K562 (cell line): ENCODE measurements around the gene ABCF3. TPM values are rescaled to one million over a fixed set of nuclear protein-coding genes. Genes with fewer than 3 reads are reported as not detected.
A peak's percentile ranks its signal among the peaks of the same experiment; 100 is the strongest.

Experiments
- ATAC-seq: fragments of 200-7000 bp; cut with Tn5 transposase; 3 replicates; pipeline ENCODE4 v1.9.1; 2020; ENCODE audit warnings: moderate library complexity
- BruUV-seq: library from RNA; stranded (reverse); fragments of 400-500 nt; replicated peaks from 2 replicates; lab custom pipeline; 2021; lab: Mats Ljungman, UMichigan
- CTCF ChIA-PET: fragments of 300-600 bp; formaldehyde crosslinking; extraction: SDS; loops from one replicate; lab custom pipeline; 2021; ENCODE audit warnings: low intra/inter-chr PET ratio; lab: Yijun Ruan, JAX
- POLR2A ChIA-PET: fragments of 300-600, 350-650 bp; sonication (Branson Sonifier 250); formaldehyde crosslinking; extraction: SDS; loops from one replicate; lab custom pipeline; 2021; ENCODE audit warnings: antibody characterized with exemption, inconsistent platforms; lab: Yijun Ruan, JAX
- DNase-seq, 4 experiments: peaks; one replicate each; pipeline versions ENCODE4 v3.0.0 to v3.0.0-alpha.2; 2011 to 2018; ENCODE audit warnings: low spot score in 3 of 4, mixed read lengths in 3 of 4; ENCODE audit errors: extremely low read depth in 1 of 4
- FAIRE-seq: peaks from 2 replicates; lab custom pipeline; 2011; peaks lifted over from hg19 to GRCh38; lab: Jason Lieb, UNC
- H2AFZ ChIP-seq: 2 replicates; pipeline ENCODE4 v1.6.0; 2011; ENCODE audit warnings: low read depth, low read length, control low read depth, inconsistent platforms
- H3K27ac ChIP-seq: fragments of 200-600 bp; 3 replicates; pipeline ENCODE4 v1.8.0; 2011; ENCODE audit warnings: low read depth, mild to moderate bottlenecking, control low read depth, inconsistent platforms, low read length, moderate library complexity, mixed read lengths; ENCODE audit errors: extremely low read depth
- H3K27me3 ChIP-seq, 2 experiments: fragments of 300-600 bp in 1 of 2; 2 replicates in 1 of 2; 3 replicates in 1 of 2; pipeline versions ENCODE4 v1.6.0 to v1.8.0; 2011; ENCODE audit warnings: inconsistent platforms in 2 of 2, low read length in 2 of 2, mild to moderate bottlenecking in 1 of 2, mixed read lengths in 1 of 2, moderate library complexity in 1 of 2; ENCODE audit not compliant: control insufficient read depth in 2 of 2, insufficient read depth in 2 of 2
- H3K36me3 ChIP-seq: fragments of 300-600 bp; 3 replicates; pipeline ENCODE4 v1.8.0; 2011; ENCODE audit warnings: mild to moderate bottlenecking, low read length, inconsistent platforms; ENCODE audit not compliant: control insufficient read depth, insufficient read depth
- H3K4me1 ChIP-seq, 2 experiments: fragments of 200-600 bp in 1 of 2; replicated peaks in 1 of 2; 2 replicates in 1 of 2; 3 replicates in 1 of 2; pipeline versions ENCODE4 v1.5.1 to v1.8.0; 2011; ENCODE audit warnings: inconsistent platforms in 2 of 2, low read length in 2 of 2, mild to moderate bottlenecking in 1 of 2, mixed read lengths in 1 of 2, moderate library complexity in 1 of 2; ENCODE audit not compliant: control insufficient read depth in 2 of 2, insufficient read depth in 2 of 2
- H3K4me2 ChIP-seq: 2 replicates; pipeline ENCODE4 v1.6.1; 2011; ENCODE audit warnings: low read length, control low read depth, inconsistent platforms, mixed read lengths; ENCODE audit not compliant: insufficient read depth
- H3K4me3 ChIP-seq: fragments of 200-600 bp; sonication (generic), shearing (Covaris generic); 2 replicates; pipeline ENCODE4 v1.5.1; 2016; ENCODE audit warnings: control low read depth, inconsistent platforms
- H3K79me2 ChIP-seq: fragments of 200-600 bp; 3 replicates; pipeline ENCODE4 v1.8.0; 2011; ENCODE audit warnings: low read length, inconsistent platforms; ENCODE audit not compliant: control insufficient read depth, insufficient read depth
- H3K9ac ChIP-seq, 2 experiments: 2 replicates each; pipeline versions ENCODE4 v1.6.0 to v1.6.1; 2011; ENCODE audit warnings: low read depth in 2 of 2, low read length in 2 of 2, control low read depth in 1 of 2, inconsistent platforms in 1 of 2, mild to moderate bottlenecking in 1 of 2, mixed read lengths in 1 of 2; ENCODE audit not compliant: insufficient read depth in 1 of 2
- H3K9me1 ChIP-seq: one replicate; pipeline ENCODE4 v1.6.0; 2011; ENCODE audit warnings: inconsistent platforms, mild to moderate bottlenecking, low read length, moderate library complexity; ENCODE audit not compliant: control insufficient read depth, insufficient read depth
- H3K9me3 ChIP-seq: replicated peaks from 2 replicates; pipeline ENCODE4 v1.5.1; 2011; ENCODE audit warnings: low read depth, low read length, inconsistent platforms; ENCODE audit not compliant: control insufficient read depth, insufficient read depth
- H4K20me1 ChIP-seq: replicated peaks from 2 replicates; pipeline ENCODE4 v1.6.1; 2011; ENCODE audit warnings: low read length, inconsistent platforms, mixed read lengths; ENCODE audit not compliant: control insufficient read depth, insufficient read depth
- ATF4 ChIP-seq: fragments of 450-650 bp; formaldehyde crosslinking; IDR thresholded peaks from 2 replicates; pipeline ENCODE4 v1.4.0; 2022; ENCODE audit warnings: mild to moderate bottlenecking, moderate library complexity
- CBFA2T3 ChIP-seq: fragments of 450-650 bp; IDR thresholded peaks from 2 replicates; pipeline ENCODE4 v1.6.1; 2017
- CXXC5 ChIP-seq: fragments of 250-450 bp; sonication (Bioruptor Pico); IDR thresholded peaks from 2 replicates; pipeline ENCODE4 v1.8.0; 2022; ENCODE audit warnings: inconsistent platforms, mild to moderate bottlenecking, moderate library complexity
- E2F6 ChIP-seq, 2 experiments: IDR thresholded peaks; 2 replicates each; pipeline ENCODE4 v1.6.1; 2011; ENCODE audit warnings: borderline replicate concordance in 1 of 2, control low read depth in 1 of 2, low read depth in 1 of 2, low read length in 1 of 2, mild to moderate bottlenecking in 1 of 2, mixed read lengths in 1 of 2, moderate library complexity in 1 of 2; ENCODE audit not compliant: insufficient read depth in 1 of 2, insufficient read length in 1 of 2, poor library complexity in 1 of 2, severe bottlenecking in 1 of 2; ENCODE audit errors: extremely low read depth in 1 of 2
- HOMEZ ChIP-seq: fragments of 250-450 bp; sonication (Bioruptor Pico); IDR thresholded peaks from 2 replicates; pipeline ENCODE4 v1.4.0; 2020; ENCODE audit warnings: mild to moderate bottlenecking, moderate library complexity
- TFAP4 ChIP-seq: sonication (generic); formaldehyde crosslinking; IDR thresholded peaks from 2 replicates; pipeline ENCODE4 v1.8.0; 2022; ENCODE audit warnings: missing genetic modification reagents, mild to moderate bottlenecking, moderate library complexity, borderline replicate concordance
- ZBTB7A ChIP-seq: IDR thresholded peaks from 2 replicates; pipeline ENCODE4 v1.6.1; 2011; ENCODE audit warnings: low read depth, mild to moderate bottlenecking, low read length, moderate library complexity, borderline replicate concordance; ENCODE audit not compliant: control insufficient read depth
- WGBS: fragments of 100-300 bp; shearing (Covaris generic); methylation state at CpG from one replicate; pipeline ENCODE4 v1.1.6; 2016; ENCODE audit warnings: low coverage, mixed read lengths; ENCODE audit not compliant: insufficient coverage; ENCODE audit errors: missing lambda C conversion rate; 5-methylcytosine and 5-hydroxymethylcytosine counted together
- in situ Hi-C: fragments of 300-500 bp; cut with MboI; formaldehyde crosslinking; loops from 4 replicates; pipeline ENCODE4 v1.15.0; 2018; ENCODE audit warnings: inconsistent platforms, mixed read lengths
- intact Hi-C: fragments of 100-400 bp; cut with micrococcal nuclease; formaldehyde crosslinking; loops from 2 replicates; pipeline ENCODE4 v1.14.2; 2022
- polyA plus RNA-seq, 8 experiments: library from polyadenylated mRNA; depleted of rRNA in 4 of 8; stranded (reverse) in 5 of 8; unstranded in 3 of 8; fragments of >200 nt; fragmentation: Nextera tagmentation in 2 of 8; fragmentation: Illumina TruSeq in 1 of 8; extraction: Ambion mirVana in 2 of 8; extraction: Trizol in 1 of 8; gene quantifications; 2 replicates each; pipeline versions ENCODE4 v1.2.1 to v1.2.3, GENCODE V29; 2011 to 2014; ENCODE audit warnings: inconsistent platforms in 1 of 8, missing spikeins in 1 of 8
- total RNA-seq, 7 experiments: library from RNA; depleted of rRNA in 6 of 7; stranded (reverse); fragments of >200 nt in 6 of 7; fragmentation: Illumina TruSeq in 2 of 7; extraction: Trizol in 2 of 7; gene quantifications; 2 replicates each; pipeline versions ENCODE4 v1.2.1 to v1.2.3, GENCODE V29; 2011 to 2021; ENCODE audit warnings: low replicate concordance in 1 of 7

ABCF3 gene
- total and polyA plus RNA-seq, 9 of the 15 experiments (the other 6 are each of a cell fraction or from before 2014, with no cell fraction given): 6.7 to 77.9 (median 45.1) TPM

GRCh38 chr3:184230081-184230602 is 44.1 kb downstream of the ABCF3 start:
- Histone ChIP-seq H3K4me3 (no peak overlapping the region), H3K9ac (no peak overlapping the region), H3K79me2 (no peaks in the 10 kb centered on the region), H3K4me1 (peaks cover 0 to 33% of the 10 kb centered on the region in 2 experiments; a peak in 3 of 5 replicates), H2AFZ (no peak overlapping the region), H4K20me1 (peaks cover 15% of the 10 kb centered on the region), H3K27me3 (peaks cover 46 to 66% of the 10 kb centered on the region in 2 experiments), H3K9me1 (no peaks in the 10 kb centered on the region), H3K4me2 (no peak overlapping the region), H3K36me3 (no peaks in the 10 kb centered on the region), H3K27ac (no peak overlapping the region), H3K9me3 (no peaks in the 10 kb centered on the region)
- DNase-seq: peak; percentile 37 to 59 (median 54)
- CTCF ChIA-PET: no interaction called here
- intact Hi-C loops (no loop called here), in situ Hi-C loops (no loop called here)
- 0 out of 3 replicates have a peak, but pooled peaks have one; percentile 5 for ATAC-seq
- 5% methylated on average over 26 of the region's 61 CpGs for WGBS
- POLR2A ChIA-PET: interaction anchor here (0.6 to 1.7 kb wide), 3 partner anchors 10 to 518 kb away, joined by 3 to 6 read pairs (median 3); no protein-coding TSS in a partner anchor
- FAIRE-seq: no peak
- no TSS peak for BruUV-seq
- TF ChIP-seq TFAP4 (CRISPR knock-in tag) (peak; percentile 39; the same call in 1 of the 2 replicates), CXXC5 (0 out of 2 replicates have a peak, but pooled peaks have one; percentile 10), E2F6 (IDR thresholded peaks at IDR 0.05; ENCODE audit: borderline replicate concordance in 1 of 2, extremely low read depth in 1 of 2, insufficient read depth in 1 of 2, insufficient read length in 1 of 2, low read depth in 1 of 2, low read length in 1 of 2, poor library complexity in 1 of 2, severe bottlenecking in 1 of 2) (peak in 1 of 2 experiments; percentile 52), CBFA2T3 (peak; percentile 26; the same call in 1 of the 2 replicates), HOMEZ (CRISPR knock-in tag) (no peak), ATF4 (CRISPR knock-in tag) (no peak), ZBTB7A (0 out of 2 replicates have a peak, but pooled peaks have one; percentile 21)
